H1 (cell line): ENCODE data around the gene SCARF1. TPM values are rescaled to one million over a fixed set of nuclear protein-coding genes. Genes with fewer than 3 reads are reported as not detected.

Experiments used
- CTCF ChIA-PET: fragments of 300-600 bp; sonication (Branson Sonifier 250); formaldehyde crosslinking; loops from one replicate; lab custom pipeline; 2021; ENCODE audit not compliant: partially characterized antibody; lab: Charles Lee
- POLR2A ChIA-PET: fragments of 300-600 bp; sonication (Branson Sonifier 250); formaldehyde crosslinking; loops from one replicate; lab custom pipeline; 2021; ENCODE audit warnings: inconsistent platforms; ENCODE audit not compliant: partially characterized antibody; lab: Charles Lee
- DNase-seq, 2 experiments: peaks; one replicate each; pipeline versions ENCODE4 v3.0.0 to v3.0.0-alpha.2; 2010 to 2022; ENCODE audit warnings: low spot score in 2 of 2, low read depth in 1 of 2, mixed read lengths in 1 of 2
- FAIRE-seq: peaks from 2 replicates; lab custom pipeline; 2011; peaks lifted over from hg19 to GRCh38; lab: Jason Lieb, UNC
- H2AFZ ChIP-seq: 2 replicates; pipeline ENCODE4 v1.8.1; 2012; ENCODE audit warnings: low read length, inconsistent platforms
- H2AK5ac ChIP-seq: 2 replicates; pipeline ENCODE4 v1.6.1; 2013; ENCODE audit warnings: low read depth, low read length
- H2BK120ac ChIP-seq: replicated peaks from 2 replicates; pipeline ENCODE3; 2013; ENCODE audit warnings: low read depth, low read length, inconsistent platforms
- H2BK12ac ChIP-seq: 2 replicates; pipeline ENCODE4 v1.6.1; 2013; ENCODE audit warnings: low read depth, low read length
- H2BK15ac ChIP-seq: 2 replicates; pipeline ENCODE4 v1.6.1; 2013; ENCODE audit warnings: low read length
- H2BK20ac ChIP-seq: 2 replicates; pipeline ENCODE4 v1.6.1; 2013; ENCODE audit warnings: low read length
- H2BK5ac ChIP-seq: 2 replicates; pipeline ENCODE4 v1.6.1; 2013; ENCODE audit warnings: low read depth, low read length
- H3K14ac ChIP-seq: 2 replicates; pipeline ENCODE4 v1.6.1; 2013; ENCODE audit warnings: inconsistent platforms; ENCODE audit not compliant: insufficient read length
- H3K18ac ChIP-seq: 2 replicates; pipeline ENCODE4 v1.6.1; 2013; ENCODE audit warnings: low read length; ENCODE audit errors: extremely low read depth
- H3K23ac ChIP-seq: 2 replicates; pipeline ENCODE4 v1.6.1; 2013; ENCODE audit warnings: inconsistent platforms; ENCODE audit not compliant: insufficient read length
- H3K23me2 ChIP-seq: 2 replicates; pipeline ENCODE4 v1.6.1; 2013; ENCODE audit warnings: low read depth, low read length
- H3K27ac ChIP-seq: 2 replicates; pipeline ENCODE4 v1.6.1; 2011; ENCODE audit warnings: low read depth, low read length, inconsistent platforms
- H3K27me3 ChIP-seq, 4 experiments: replicated peaks in 1 of 4; 1 replicate in 1 of 4; 2 replicates in 3 of 4; pipeline versions ENCODE4 v1.6.1 to v1.8.1; 2011 to 2013; ENCODE audit warnings: low read length in 3 of 4, mild to moderate bottlenecking in 3 of 4, inconsistent platforms in 2 of 4, mixed read lengths in 2 of 4, moderate library complexity in 1 of 4; ENCODE audit not compliant: control insufficient read depth in 3 of 4, insufficient read depth in 3 of 4; ENCODE audit errors: extremely low read depth in 1 of 4
- H3K36me3 ChIP-seq, 4 experiments: 2 replicates each; pipeline versions ENCODE4 v1.6.1 to v1.8.1; 2011 to 2013; ENCODE audit warnings: mild to moderate bottlenecking in 4 of 4, low read length in 3 of 4, moderate library complexity in 2 of 4, control low read depth in 1 of 4, inconsistent platforms in 1 of 4; ENCODE audit not compliant: insufficient read depth in 4 of 4, control insufficient read depth in 2 of 4
- H3K4ac ChIP-seq: replicated peaks from 2 replicates; pipeline ENCODE3; 2013; ENCODE audit warnings: low read length, low read depth, mixed read lengths, inconsistent platforms; ENCODE audit not compliant: insufficient read length
- H3K4me1 ChIP-seq, 4 experiments: replicated peaks in 1 of 4; 1 replicate in 1 of 4; 2 replicates in 3 of 4; pipeline versions ENCODE4 v1.6.1 to v1.8.1; 2011 to 2013; ENCODE audit warnings: low read length in 3 of 4, inconsistent platforms in 2 of 4, mixed read lengths in 1 of 4; ENCODE audit not compliant: insufficient read depth in 4 of 4, control insufficient read depth in 3 of 4
- H3K4me2 ChIP-seq, 2 experiments: 2 replicates each; pipeline versions ENCODE4 v1.6.1 to v1.8.1; 2011 to 2013; ENCODE audit warnings: low read depth in 2 of 2, low read length in 2 of 2, control low read depth in 1 of 2, inconsistent platforms in 1 of 2, mild to moderate bottlenecking in 1 of 2; ENCODE audit not compliant: insufficient read depth in 1 of 2
- H3K4me3 ChIP-seq, 4 experiments: fragments of 200-600, 300-600 bp in 1 of 4; sonication (generic), shearing (Covaris generic), sonication (Bioruptor Twin) in 1 of 4; 2 replicates each; pipeline versions ENCODE4 v1.5.1 to v1.8.1; 2011 to 2016; ENCODE audit warnings: low read length in 4 of 4, low read depth in 3 of 4, control low read depth in 2 of 4, inconsistent platforms in 2 of 4, mild to moderate bottlenecking in 2 of 4, mixed read lengths in 1 of 4, moderate library complexity in 1 of 4; ENCODE audit not compliant: insufficient read depth in 2 of 4; ENCODE audit errors: extremely low read depth in 1 of 4
- H3K56ac ChIP-seq: replicated peaks from 2 replicates; pipeline ENCODE3; 2013; ENCODE audit warnings: low read depth, mild to moderate bottlenecking, mixed read lengths, low read length, inconsistent platforms; ENCODE audit not compliant: insufficient read length
- H3K79me1 ChIP-seq: 2 replicates; pipeline ENCODE4 v1.6.1; 2013; ENCODE audit warnings: low read depth, low read length, control low read depth
- H3K79me2 ChIP-seq, 2 experiments: 2 replicates each; pipeline versions ENCODE4 v1.6.1 to v1.8.1; 2012 to 2013; ENCODE audit warnings: low read length in 2 of 2, mild to moderate bottlenecking in 2 of 2, inconsistent platforms in 1 of 2; ENCODE audit not compliant: insufficient read depth in 2 of 2, control insufficient read depth in 1 of 2
- H3K9ac ChIP-seq, 4 experiments: replicated peaks in 1 of 4; 1 replicate in 1 of 4; 2 replicates in 3 of 4; pipeline versions ENCODE4 v1.6.1 to v1.8.1; 2011 to 2013; ENCODE audit warnings: low read depth in 3 of 4, low read length in 3 of 4, control low read depth in 2 of 4, mild to moderate bottlenecking in 2 of 4, moderate library complexity in 2 of 4, inconsistent platforms in 1 of 4; ENCODE audit errors: extremely low read depth in 1 of 4
- H3K9me3 ChIP-seq, 2 experiments: 2 replicates each; pipeline versions ENCODE4 v1.6.1 to v1.8.1; 2012 to 2013; ENCODE audit warnings: mild to moderate bottlenecking in 2 of 2, moderate library complexity in 2 of 2, control low read depth in 1 of 2, inconsistent platforms in 1 of 2, low read depth in 1 of 2, low read length in 1 of 2, mixed read lengths in 1 of 2; ENCODE audit not compliant: insufficient read depth in 2 of 2
- H4K20me1 ChIP-seq, 2 experiments: replicated peaks in 1 of 2; 2 replicates each; pipeline versions ENCODE3 to v1.8.1; 2011 to 2013; ENCODE audit warnings: inconsistent platforms in 2 of 2, low read length in 2 of 2, mild to moderate bottlenecking in 1 of 2; ENCODE audit not compliant: insufficient read depth in 2 of 2, control insufficient read depth in 1 of 2
- H4K5ac ChIP-seq: 2 replicates; pipeline ENCODE4 v1.6.1; 2013; ENCODE audit warnings: low read length, low read depth, mixed read lengths, inconsistent platforms; ENCODE audit not compliant: insufficient read length
- H4K8ac ChIP-seq: 2 replicates; pipeline ENCODE4 v1.8.0; 2013; ENCODE audit warnings: mild to moderate bottlenecking, moderate library complexity, low read length, inconsistent platforms; ENCODE audit not compliant: insufficient read depth; ENCODE audit errors: extremely low read depth
- H4K91ac ChIP-seq: replicated peaks from 2 replicates; pipeline ENCODE3; 2013; ENCODE audit warnings: low read length, mixed read lengths, inconsistent platforms; ENCODE audit not compliant: insufficient read length
- BCL11A ChIP-seq, 2 experiments: IDR thresholded peaks; one replicate each; pipeline ENCODE4 v1.6.1; 2011; ENCODE audit warnings: low read depth in 2 of 2, low read length in 2 of 2, mild to moderate bottlenecking in 2 of 2
- CHD1 ChIP-seq: IDR thresholded peaks from 2 replicates; pipeline ENCODE4 v1.6.1; 2012; ENCODE audit warnings: low read depth, low read length, improper control_type of control experiment
- SP1 ChIP-seq: IDR thresholded peaks from 2 replicates; pipeline ENCODE4 v1.6.1; 2011; ENCODE audit warnings: low read depth, low read length
- WGBS, 2 experiments: shearing (Covaris generic) in 1 of 2; methylation state at CpG; one replicate each; pipeline versions ENCODE4 v1.1.6 to v1.1.7; 2013 to 2015; ENCODE audit warnings: low lambda C conversion rate in 2 of 2, mixed read lengths in 2 of 2, inconsistent platforms in 1 of 2, low coverage in 1 of 2, missing lambda C conversion rate in 1 of 2; ENCODE audit not compliant: insufficient replicate concordance in 2 of 2, insufficient coverage in 1 of 2, insufficient read length in 1 of 2; ENCODE audit errors: extremely low coverage in 1 of 2, missing lambda C conversion rate in 1 of 2; 5-methylcytosine and 5-hydroxymethylcytosine counted together
- polyA plus RNA-seq, 7 experiments: library from polyadenylated mRNA; depleted of rRNA in 3 of 7; stranded (reverse) in 5 of 7; unstranded in 2 of 7; fragments of >200 nt in 5 of 7; fragments of 200-250 nt in 2 of 7; gene quantifications; 1 replicate in 5 of 7; 2 replicates in 1 of 7; 4 replicates in 1 of 7; pipeline versions ENCODE4 v1.2.1 to v1.2.3, GENCODE V29; 2011 to 2013; ENCODE audit warnings: missing spikeins in 2 of 7, mixed read lengths in 2 of 7
- total RNA-seq: library from RNA; stranded (reverse); fragmentation: NEBNext Ultra II Directional; extraction: Animal tissue kit (Norgen Biotek cat#: 25700); gene quantifications from 2 replicates; pipeline ENCODE4 v1.2.1, GENCODE V29; 2021

The SCARF1 gene
- total and polyA plus RNA-seq, 2 of the 8 experiments (the other 6 are each of a cell fraction or from before 2014, with no cell fraction given), result 1.1 to 1.6 TPM

DNA sequence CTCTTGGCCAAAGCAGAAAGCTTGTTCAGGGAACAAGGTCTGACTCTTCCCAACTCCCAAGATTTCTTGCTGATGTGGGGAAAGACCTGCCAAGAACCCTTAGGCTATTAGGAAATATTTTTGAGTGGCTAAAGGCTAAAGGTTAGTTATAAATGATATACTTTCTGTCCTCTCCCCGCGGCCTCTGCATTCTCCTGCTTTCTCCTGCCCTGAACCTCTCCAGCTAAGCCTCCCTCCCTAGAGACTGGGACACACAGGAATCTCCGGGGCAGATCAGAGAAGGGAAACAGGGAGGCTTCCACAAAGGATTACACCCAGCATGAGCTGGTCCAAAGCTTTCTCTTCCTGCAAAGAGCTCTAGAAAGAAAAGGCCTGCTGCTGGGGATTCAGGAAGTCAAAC, 19.2 kb downstream of the SCARF1 start:
- Histone ChIP-seq H4K8ac (no peak overlapping the region), H3K9me3 (no peaks in the 10 kb centered on the region), H2BK120ac (no peak overlapping the region), H3K27ac (no peak overlapping the region), H3K18ac (no peak overlapping the region), H2BK12ac (no peak overlapping the region), H2BK20ac (no peak overlapping the region), H2BK15ac (no peak overlapping the region), H3K56ac (no peak overlapping the region), H3K79me2 (no peaks in the 10 kb centered on the region), H3K27me3 (peaks cover 0 to 13% (median 5%) of the 10 kb centered on the region in 4 experiments; a peak in 5 of 7 replicates), H3K9ac (no peak overlapping the region), H3K4me1 (peaks cover 0 to 9% (median 5%) of the 10 kb centered on the region in 4 experiments; a peak in 6 of 7 replicates), H3K79me1 (no peaks in the 10 kb centered on the region), H3K4me2 (no peak overlapping the region; a peak in 1 of 4 replicates), H4K20me1 (peaks cover 0 to 4% of the 10 kb centered on the region in 2 experiments), H2AFZ (no peak overlapping the region), H3K4ac (no peak overlapping the region), H3K4me3 (no peak overlapping the region), H3K14ac (no peak overlapping the region), H3K23ac (no peak overlapping the region), H4K5ac (no peak overlapping the region), H2AK5ac (no peak overlapping the region), H2BK5ac (no peak overlapping the region), H3K36me3 (no peaks in the 10 kb centered on the region), H3K23me2 (peaks cover 14% of the 10 kb centered on the region), H4K91ac (no peak overlapping the region)
- 93% methylated on average over 3 of the region's 3 CpGs; no CpG with 5 or more reads in 1 of the 2 experiments for WGBS, 2 experiments
- ChIA-PET POLR2A (interaction anchor here (0.7 to 1.4 kb wide), 4 partner anchors 43 to 206 kb away, joined by 3 to 5 read pairs (median 3); no protein-coding TSS in a partner anchor), CTCF (interaction anchor here (0.9 to 14.5 kb wide), 10 partner anchors 9 to 93 kb away, joined by 3 to 146 read pairs (median 4); no protein-coding TSS in a partner anchor)
- TF ChIP-seq SP1 (no peak), BCL11A (IDR thresholded peaks at IDR 0.05; ENCODE audit: low read depth in 2 of 2, low read length in 2 of 2) (no peak), CHD1 (no peak)
- no peak for DNase-seq
- no peak for FAIRE-seq
